ENCODE data around the gene UBE2L3.
"Not testable (repeated sequence)": the region's sequence is repeated elsewhere in the genome, so short reads cannot be mapped to it uniquely, and the experiment has no call there.

UBE2L3 gene

DNA sequence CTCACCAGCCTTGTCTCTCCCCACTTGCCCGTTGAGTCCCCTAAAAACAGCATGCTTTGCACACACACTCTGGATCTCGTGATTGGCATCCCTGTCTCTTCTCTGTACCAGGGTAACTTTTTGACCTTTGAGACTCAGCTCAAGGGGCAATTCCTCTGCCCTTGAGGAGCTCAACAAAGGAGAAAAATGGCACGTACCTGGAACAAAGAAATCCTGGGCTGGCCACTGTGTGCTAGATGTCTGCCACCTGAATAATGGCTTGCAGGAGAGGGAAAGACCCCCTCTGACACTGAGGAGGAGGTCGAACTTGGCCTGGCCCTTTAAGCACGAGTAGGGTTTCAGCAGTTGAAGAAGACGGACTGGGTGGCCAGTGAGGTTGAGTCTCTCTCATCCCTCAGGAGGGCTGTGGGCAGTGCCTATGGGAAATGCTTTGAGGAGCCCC lies 5.8 kb downstream of the UBE2L3 start:
- no peak for TF ChIP-seq CTCF (IDR thresholded peaks at IDR 0.05; ENCODE audit: low read depth, low read length)
- DNase-seq (ENCODE audit: extremely low read depth, low read depth), result no peak

GRCh38 chr22:21573750-21574494 lies 6.4 kb downstream of the UBE2L3 start:
- no peak for TF ChIP-seq CTCF (IDR thresholded peaks at IDR 0.05; ENCODE audit: low read depth, low read length)
- no peak for DNase-seq (ENCODE audit: extremely low read depth, low read depth)

- no peak for DNase-seq (ENCODE audit: extremely low read depth, low read depth)
- no peak for TF ChIP-seq CTCF (IDR thresholded peaks at IDR 0.05; ENCODE audit: low read depth, low read length)
Measured at GRCh38 chr22:21579474-21579851, 11.9 kb downstream of the UBE2L3 start.

- DNase-seq (ENCODE audit: extremely low read depth, low read depth), result not testable (repeated sequence)
Measured at GRCh38 chr22:21580623-21581007, 13.1 kb downstream of the UBE2L3 start.

DNA sequence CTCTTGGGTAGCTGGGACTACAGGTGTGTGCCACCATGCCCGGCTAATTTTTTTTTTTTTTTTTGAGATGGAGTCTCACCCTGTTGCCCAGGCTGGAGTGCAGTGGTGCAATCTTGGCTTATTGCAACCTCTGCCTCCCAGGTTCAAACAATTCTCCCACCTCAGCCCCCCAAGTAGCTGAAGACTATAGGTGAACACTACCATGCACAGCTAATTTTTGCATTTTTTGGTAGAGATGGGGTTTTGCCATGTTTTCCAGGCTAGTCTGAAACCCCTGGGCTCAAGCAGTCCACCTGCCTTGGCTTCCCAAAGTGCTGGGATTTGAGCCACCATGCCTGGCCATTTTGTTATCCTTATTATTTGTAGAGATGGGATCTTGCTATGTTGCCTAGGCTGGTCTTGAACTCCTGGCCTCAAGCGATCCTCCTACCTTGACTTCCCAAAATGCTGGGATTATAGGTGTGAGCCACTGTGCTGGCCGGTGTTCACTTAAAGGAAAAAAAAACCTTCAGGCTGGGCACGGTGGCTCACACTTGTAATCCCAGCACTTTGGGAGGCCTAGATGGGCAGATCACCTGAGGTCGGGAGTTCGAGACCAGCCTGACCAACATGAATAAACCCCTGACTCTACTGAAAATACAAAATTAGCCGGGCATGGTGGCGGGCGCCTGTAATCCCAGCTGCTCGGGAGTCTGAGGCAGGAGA lies 13.6 kb downstream of the UBE2L3 start:
- DNase-seq (ENCODE audit: extremely low read depth, low read depth), result not testable (repeated sequence)

GRCh38 chr22:21582801-21583740 lies 15.6 kb downstream of the UBE2L3 start:
- DNase-seq (ENCODE audit: extremely low read depth, low read depth), result no peak
- TF ChIP-seq CTCF (IDR thresholded peaks at IDR 0.05; ENCODE audit: low read depth, low read length), result no peak

DNA sequence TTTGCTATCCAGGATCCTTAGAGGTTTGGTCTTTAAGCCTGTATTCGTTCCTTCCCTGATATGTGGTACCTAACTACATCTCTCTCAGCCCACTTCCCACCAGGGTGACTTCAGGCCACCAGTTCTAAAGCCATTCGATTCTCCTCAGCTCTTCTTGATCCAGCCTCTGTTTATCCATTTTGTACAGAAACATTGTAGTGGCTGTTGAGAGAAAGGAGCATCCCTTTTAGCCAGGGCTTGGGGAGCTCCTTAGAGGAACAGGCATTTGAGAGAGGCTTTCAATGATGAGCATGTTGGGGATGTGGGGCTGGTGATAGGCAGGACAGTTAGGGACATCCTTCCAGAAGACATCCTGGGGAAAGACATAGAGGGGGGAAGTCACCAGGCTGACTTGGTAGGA lies 17.9 kb downstream of the UBE2L3 start:
- TF ChIP-seq CTCF (IDR thresholded peaks at IDR 0.05; ENCODE audit: low read depth, low read length), result no peak

More for the DNA sequence above, 17.9 kb downstream of the UBE2L3 start:
- no peak for DNase-seq (ENCODE audit: extremely low read depth, low read depth)

Measured in AG09319 (cell line).